Smooth muscle cell (in vitro differentiated cells): ENCODE results near the gene EIF2AK3. TPM values are rescaled to one million over a fixed set of nuclear protein-coding genes. Genes with fewer than 3 reads are reported as not detected.

Source experiments
- DNase-seq: peaks from one replicate; lab custom pipeline; 2025; ENCODE audit not compliant: unreplicated experiment; lab: John Stamatoyannopoulos, UW
- H2AFZ ChIP-seq: fragments of 200-600 bp; sonication (generic); 2 replicates; pipeline ENCODE4 v1.6.0; 2016; ENCODE audit warnings: antibody characterized with exemption, low read depth, mild to moderate bottlenecking
- H3F3A ChIP-seq: fragments of 200-600 bp; sonication (generic); 2 replicates; pipeline ENCODE4 v1.6.0; 2017; ENCODE audit warnings: antibody characterized with exemption, low read depth
- H3K27ac ChIP-seq: fragments of 200-600 bp; sonication (generic); 2 replicates; pipeline ENCODE4 v1.5.1; 2016; ENCODE audit warnings: low read depth, mild to moderate bottlenecking
- H3K27me3 ChIP-seq: fragments of 200-600 bp; sonication (generic); 2 replicates; pipeline ENCODE4 v1.6.1; 2016; ENCODE audit warnings: low read depth, mild to moderate bottlenecking
- H3K36me3 ChIP-seq: fragments of 200-600 bp; sonication (generic); 2 replicates; pipeline ENCODE4 v1.5.1; 2016; ENCODE audit warnings: low read depth
- H3K4me1 ChIP-seq: fragments of 200-600 bp; sonication (generic); 2 replicates; pipeline ENCODE4 v1.5.1; 2016; ENCODE audit warnings: low read depth
- H3K4me2 ChIP-seq: fragments of 200-600 bp; sonication (generic); 2 replicates; pipeline ENCODE4 v1.6.0; 2016; ENCODE audit warnings: mild to moderate bottlenecking
- H3K4me3 ChIP-seq: fragments of 200-600 bp; sonication (generic); 2 replicates; pipeline ENCODE4 v1.5.1; 2016; ENCODE audit warnings: mild to moderate bottlenecking
- H3K79me2 ChIP-seq: fragments of 200-600 bp; sonication (generic); 2 replicates; pipeline ENCODE4 v1.6.0; 2016; ENCODE audit warnings: low read depth, mild to moderate bottlenecking
- H3K9ac ChIP-seq: fragments of 200-600 bp; sonication (generic); 2 replicates; pipeline ENCODE4 v1.6.0; 2016; ENCODE audit warnings: low read depth
- H3K9me3 ChIP-seq: fragments of 200-600 bp; sonication (generic); replicated peaks from 2 replicates; pipeline ENCODE4 v1.5.1; 2016; ENCODE audit warnings: low read depth
- H4K20me1 ChIP-seq: fragments of 200-600 bp; sonication (generic); 2 replicates; pipeline ENCODE4 v1.6.0; 2016; ENCODE audit warnings: low read depth
- WGBS: methylation state at CpG from one replicate; pipeline ENCODE4 v1.1.7; 2016; ENCODE audit warnings: low lambda C conversion rate; 5-methylcytosine and 5-hydroxymethylcytosine counted together
- polyA plus RNA-seq: library from polyadenylated mRNA; unstranded; fragments of >200 nt; fragmentation: Nextera tagmentation; extraction: Ambion mirVana; gene quantifications from 2 replicates; pipeline ENCODE4 v1.2.1, GENCODE V29; 2016
- total RNA-seq: library from RNA; depleted of rRNA; stranded (reverse); fragments of >200 nt; gene quantifications from 2 replicates; pipeline ENCODE4 v1.2.3, GENCODE V29; 2014
- TF ChIP-seq, protein P1 (sequence below): fragments of 200-600 bp; sonication (generic); IDR thresholded peaks from 2 replicates; pipeline ENCODE4 v1.5.1; 2017; ENCODE audit warnings: borderline replicate concordance, mild to moderate bottlenecking, antibody characterized with exemption; ENCODE audit not compliant: insufficient read depth, poor library complexity, severe bottlenecking

Gene EIF2AK3
- total and polyA plus RNA-seq, 2 experiments from 2014 or later: 16.2 to 53.4 TPM

DNA sequence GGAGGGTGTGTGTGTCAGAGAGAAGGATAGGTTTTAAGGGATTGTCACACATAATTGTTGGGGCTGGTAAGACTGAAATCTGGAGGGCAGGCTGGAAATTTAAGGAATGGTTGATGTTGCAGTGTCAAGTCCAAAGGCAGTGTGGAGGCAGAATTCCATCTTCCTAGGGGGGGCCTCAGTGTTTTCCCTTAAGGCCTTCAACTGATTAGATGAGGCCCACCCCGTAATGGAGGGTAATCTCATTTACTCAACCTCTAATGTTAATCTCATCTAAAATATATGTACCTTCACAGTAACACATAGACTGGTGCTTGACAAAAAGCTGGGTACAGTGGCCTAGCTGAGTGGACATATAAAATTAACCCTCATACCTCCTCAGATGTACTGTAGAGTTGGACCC is 33.4 kb upstream of the EIF2AK3 start:
- no peaks in the 10 kb centered on the region for H3K4me1 ChIP-seq
- WGBS: 100% methylated on average over 1 of the region's 1 CpG

DNA sequence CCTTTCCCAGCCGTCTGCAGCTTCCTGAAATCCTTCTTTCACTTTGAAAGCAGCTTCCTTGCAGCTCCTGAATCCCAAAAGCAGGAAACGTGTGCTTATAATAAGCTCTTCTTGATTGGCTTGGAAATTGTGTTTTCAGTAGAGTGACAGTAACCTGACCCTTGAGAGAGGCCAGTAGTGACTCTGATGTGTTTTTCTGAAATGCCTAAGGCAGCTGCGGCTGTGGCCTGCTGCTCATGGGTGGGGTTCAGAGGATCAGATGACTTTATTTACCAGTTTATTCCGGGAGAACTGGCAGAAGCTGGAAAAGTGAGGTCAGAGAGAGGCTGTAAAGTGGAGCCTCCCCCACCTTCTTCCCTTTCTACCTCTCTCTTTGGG is 32.3 kb upstream of the EIF2AK3 start:
- Histone ChIP-seq H3K9me3 (no peaks in the 10 kb centered on the region), H4K20me1 (no peaks in the 10 kb centered on the region), H3K4me2 (peak overlapping the region; percentile 61), H3K79me2 (no peaks in the 10 kb centered on the region), H3K4me1 (no peaks in the 10 kb centered on the region), H3K36me3 (no peaks in the 10 kb centered on the region), H3F3A (peaks cover 4% of the 10 kb centered on the region), H3K27me3 (no peaks in the 10 kb centered on the region), H3K4me3 (peak overlapping the region; percentile 9), H3K27ac (peak overlapping the region; percentile 85), H2AFZ (peak overlapping the region; percentile 40), H3K9ac (no peak overlapping the region)
- TF ChIP-seq, protein P1, sequence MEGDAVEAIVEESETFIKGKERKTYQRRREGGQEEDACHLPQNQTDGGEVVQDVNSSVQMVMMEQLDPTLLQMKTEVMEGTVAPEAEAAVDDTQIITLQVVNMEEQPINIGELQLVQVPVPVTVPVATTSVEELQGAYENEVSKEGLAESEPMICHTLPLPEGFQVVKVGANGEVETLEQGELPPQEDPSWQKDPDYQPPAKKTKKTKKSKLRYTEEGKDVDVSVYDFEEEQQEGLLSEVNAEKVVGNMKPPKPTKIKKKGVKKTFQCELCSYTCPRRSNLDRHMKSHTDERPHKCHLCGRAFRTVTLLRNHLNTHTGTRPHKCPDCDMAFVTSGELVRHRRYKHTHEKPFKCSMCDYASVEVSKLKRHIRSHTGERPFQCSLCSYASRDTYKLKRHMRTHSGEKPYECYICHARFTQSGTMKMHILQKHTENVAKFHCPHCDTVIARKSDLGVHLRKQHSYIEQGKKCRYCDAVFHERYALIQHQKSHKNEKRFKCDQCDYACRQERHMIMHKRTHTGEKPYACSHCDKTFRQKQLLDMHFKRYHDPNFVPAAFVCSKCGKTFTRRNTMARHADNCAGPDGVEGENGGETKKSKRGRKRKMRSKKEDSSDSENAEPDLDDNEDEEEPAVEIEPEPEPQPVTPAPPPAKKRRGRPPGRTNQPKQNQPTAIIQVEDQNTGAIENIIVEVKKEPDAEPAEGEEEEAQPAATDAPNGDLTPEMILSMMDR: no peak
- DNase-seq: no peak
- 10% methylated on average over 4 of the region's 4 CpGs for WGBS

More for the DNA sequence above, 33.4 kb upstream of the EIF2AK3 start:
- Histone ChIP-seq H2AFZ (no peak overlapping the region), H3K27me3 (no peaks in the 10 kb centered on the region), H4K20me1 (no peaks in the 10 kb centered on the region), H3K4me3 (no peak overlapping the region), H3F3A (peaks cover 4% of the 10 kb centered on the region), H3K9me3 (no peaks in the 10 kb centered on the region), H3K79me2 (no peaks in the 10 kb centered on the region), H3K4me2 (no peak overlapping the region), H3K36me3 (no peaks in the 10 kb centered on the region), H3K9ac (no peak overlapping the region), H3K27ac (no peak overlapping the region)
- TF ChIP-seq, protein P1: no peak
- DNase-seq: no peak

DNA sequence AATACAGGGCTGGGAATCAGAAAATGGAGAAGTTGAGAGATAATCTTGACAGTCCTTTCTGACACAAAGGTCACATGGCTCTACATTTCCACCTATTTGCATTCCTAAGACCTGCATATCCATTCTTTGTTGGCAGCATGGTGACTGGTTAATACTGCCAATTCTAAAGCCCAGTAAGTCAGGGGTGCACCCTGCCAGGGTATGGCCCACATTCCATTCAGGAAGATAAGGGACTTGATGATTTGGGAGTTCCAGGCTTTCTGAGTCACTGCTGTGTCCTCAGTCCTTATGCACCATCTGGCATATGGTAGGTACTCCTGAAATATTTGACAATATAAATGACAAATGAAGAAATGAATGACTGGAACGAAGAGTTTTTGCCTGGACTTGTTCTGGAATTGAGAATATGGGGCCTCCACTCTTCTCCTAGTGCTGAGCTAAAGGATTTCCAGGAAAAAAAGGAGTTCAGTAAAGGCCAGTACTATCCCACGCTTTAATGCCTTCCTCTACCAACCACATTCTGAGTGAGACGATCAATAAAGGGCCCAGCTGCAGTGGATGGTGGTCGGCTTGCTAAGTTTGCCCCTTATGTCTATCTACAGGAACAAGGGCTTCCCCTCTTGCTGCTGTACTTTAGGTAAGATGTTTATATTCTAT is 31.7 kb upstream of the EIF2AK3 start:
- no peak for DNase-seq
- peak overlapping the region; percentile 9 for H3K4me3 ChIP-seq
- no peaks in the 10 kb centered on the region for H3K9me3 ChIP-seq
- no peak overlapping the region for H3K9ac ChIP-seq
- no peaks in the 10 kb centered on the region for H4K20me1 ChIP-seq
- H3K79me2 ChIP-seq: no peaks in the 10 kb centered on the region
- peak overlapping the region; percentile 40 for H2AFZ ChIP-seq
- H3K36me3 ChIP-seq: no peaks in the 10 kb centered on the region
- TF ChIP-seq, protein P1: no peak
- 57% methylated on average over 4 of the region's 4 CpGs for WGBS
- H3K27me3 ChIP-seq: no peaks in the 10 kb centered on the region
- no peaks in the 10 kb centered on the region for H3K4me1 ChIP-seq
- peak overlapping the region; percentile 61 for H3K4me2 ChIP-seq
- H3F3A ChIP-seq: peaks cover 4% of the 10 kb centered on the region
- peak overlapping the region; percentile 85 for H3K27ac ChIP-seq

DNA sequence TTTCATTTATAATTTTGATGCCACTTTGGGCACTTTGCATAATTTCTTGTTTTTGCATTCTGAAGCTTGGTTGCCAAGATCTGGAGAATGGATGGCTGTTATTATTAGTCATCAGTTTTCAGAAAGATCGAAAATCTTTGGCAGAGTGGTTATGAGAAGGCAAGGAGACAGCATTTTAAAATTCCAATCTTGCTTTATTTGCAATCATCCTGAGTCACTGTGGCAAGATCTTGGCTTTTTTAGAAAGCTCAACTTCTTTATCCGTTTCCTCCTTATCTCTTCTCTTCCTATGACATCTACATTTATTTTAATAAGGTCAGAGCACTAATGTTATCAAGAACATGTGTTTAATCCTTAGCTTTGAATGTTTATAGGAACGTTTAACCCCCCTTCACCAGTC is 31.1 kb upstream of the EIF2AK3 start:
- H2AFZ ChIP-seq: no peak overlapping the region
- H3K4me1 ChIP-seq: no peaks in the 10 kb centered on the region
- no peaks in the 10 kb centered on the region for H3K79me2 ChIP-seq
- TF ChIP-seq, protein P1: no peak
- no peak overlapping the region for H3K9ac ChIP-seq
- no peaks in the 10 kb centered on the region for H4K20me1 ChIP-seq
- H3K4me3 ChIP-seq: no peak overlapping the region
- peaks cover 4% of the 10 kb centered on the region for H3F3A ChIP-seq
- H3K27me3 ChIP-seq: no peaks in the 10 kb centered on the region
- no peak for DNase-seq
- peak overlapping the region; percentile 85 for H3K27ac ChIP-seq
- WGBS: 19% methylated on average over 3 of the region's 3 CpGs
- peak overlapping the region; percentile 61 for H3K4me2 ChIP-seq
- H3K36me3 ChIP-seq: no peaks in the 10 kb centered on the region
- H3K9me3 ChIP-seq: no peaks in the 10 kb centered on the region
